HCT116 (cell line): Measurements from ENCODE around the gene KIF1A. TPM values are rescaled to one million over a fixed set of nuclear protein-coding genes. Genes with fewer than 3 reads are reported as not detected.

ENCODE experiments used
- ATAC-seq: fragments of 200-7000 bp; cut with Tn5 transposase; 2 replicates; pipeline ENCODE4 v1.9.1; 2020; ENCODE audit warnings: mild to moderate bottlenecking, moderate library complexity
- BruUV-seq: library from RNA; stranded (reverse); fragments of 400-500 nt; replicated peaks from 2 replicates; lab custom pipeline; 2021; lab: Mats Ljungman, UMichigan
- CTCF ChIA-PET: fragments of 300-600 bp; sonication (Branson Sonifier 250); formaldehyde crosslinking; loops from one replicate; lab custom pipeline; 2021; ENCODE audit warnings: antibody characterized with exemption; lab: Charles Lee
- POLR2A ChIA-PET: fragments of 300-600, 350-600 bp; sonication (Branson Sonifier 250); formaldehyde crosslinking; loops from one replicate; lab custom pipeline; 2021; ENCODE audit warnings: antibody characterized with exemption; lab: Charles Lee
- RAD21 ChIA-PET, 2 experiments: fragments of 300-600 bp; sonication (Branson Sonifier 250); formaldehyde crosslinking; loops; one replicate each; lab custom pipeline; 2023; ENCODE audit warnings: low total read pairs in 2 of 2; ENCODE audit not compliant: uncharacterized antibody in 2 of 2, unreplicated experiment in 2 of 2, low non-redundant PET in 1 of 2; lab: Charles Lee
- DNase-seq: peaks from one replicate; pipeline ENCODE4 v3.0.0-alpha.2; 2010; ENCODE audit warnings: low read depth, low spot score
- H2AFZ ChIP-seq: fragments of 200-600 bp; shearing (Covaris generic), sonication (generic); 2 replicates; pipeline ENCODE4 v1.6.1; 2017; ENCODE audit warnings: low read depth, mixed run types, mixed read lengths, antibody characterized with exemption, low read length; ENCODE audit not compliant: poor library complexity, severe bottlenecking
- H3K27ac ChIP-seq: 2 replicates; pipeline ENCODE4 v1.5.1; 2012; ENCODE audit warnings: low read depth, low read length
- H3K27me3 ChIP-seq: fragments of 200-600 bp; sonication (generic); 2 replicates; pipeline ENCODE4 v1.6.1; 2016; ENCODE audit warnings: mixed run types, low read length, mixed read lengths; ENCODE audit not compliant: insufficient read depth
- H3K36me3 ChIP-seq, 2 experiments: fragments of 200-500 bp in 1 of 2; fragments of 200-600 bp in 1 of 2; sonication (Bioruptor generic) in 1 of 2; sonication (generic) in 1 of 2; 2 replicates each; pipeline versions ENCODE4 v1.5.1 to v1.6.1; 2014 to 2016; ENCODE audit warnings: low read length in 2 of 2, inconsistent platforms in 1 of 2, mixed read lengths in 1 of 2, mixed run types in 1 of 2; ENCODE audit not compliant: insufficient read depth in 2 of 2, control insufficient read depth in 1 of 2
- H3K4me1 ChIP-seq, 2 experiments: fragments of 200-600 bp in 1 of 2; sonication (generic) in 1 of 2; 2 replicates each; pipeline versions ENCODE4 v1.5.1 to v1.6.1; 2012 to 2017; ENCODE audit warnings: low read length in 2 of 2, inconsistent platforms in 1 of 2, mild to moderate bottlenecking in 1 of 2, mixed read lengths in 1 of 2, mixed run types in 1 of 2, moderate library complexity in 1 of 2; ENCODE audit not compliant: insufficient read depth in 2 of 2, control insufficient read depth in 1 of 2
- H3K4me2 ChIP-seq: fragments of 200-600 bp; sonication (generic); 2 replicates; pipeline ENCODE4 v1.6.1; 2017; ENCODE audit warnings: mixed run types, low read length, mixed read lengths
- H3K4me3 ChIP-seq, 2 experiments: fragments of 200-600 bp in 1 of 2; sonication (generic) in 1 of 2; replicated peaks in 1 of 2; 2 replicates each; pipeline ENCODE4 v1.5.1; 2011 to 2016; ENCODE audit warnings: low read length in 2 of 2, control low read depth in 1 of 2, low read depth in 1 of 2, mild to moderate bottlenecking in 1 of 2, mixed read lengths in 1 of 2, mixed run types in 1 of 2
- H3K79me2 ChIP-seq: fragments of 200-600 bp; sonication (generic); 2 replicates; pipeline ENCODE4 v1.6.1; 2017; ENCODE audit warnings: mild to moderate bottlenecking, mixed run types, low read length, moderate library complexity, mixed read lengths; ENCODE audit not compliant: insufficient read depth
- H3K9ac ChIP-seq: fragments of 200-600 bp; sonication (generic); 2 replicates; pipeline ENCODE4 v1.6.1; 2016; ENCODE audit warnings: low read length, mixed read lengths
- H3K9me2 ChIP-seq: fragments of 200-600 bp; sonication (generic), shearing (Covaris generic); 2 replicates; pipeline ENCODE4 v1.6.1; 2017; ENCODE audit warnings: mixed run types, mild to moderate bottlenecking, moderate library complexity; ENCODE audit not compliant: insufficient read depth
- H3K9me3 ChIP-seq, 2 experiments: fragments of 200-500 bp in 1 of 2; fragments of 200-600 bp in 1 of 2; sonication (Bioruptor generic) in 1 of 2; sonication (generic) in 1 of 2; 2 replicates each; pipeline ENCODE4 v1.6.1; 2014 to 2017; ENCODE audit warnings: low read length in 2 of 2, mixed read lengths in 2 of 2, inconsistent platforms in 1 of 2, low read depth in 1 of 2, mild to moderate bottlenecking in 1 of 2, mixed run types in 1 of 2, moderate library complexity in 1 of 2; ENCODE audit not compliant: control insufficient read depth in 1 of 2, insufficient read depth in 1 of 2
- H4K20me1 ChIP-seq: fragments of 200-600 bp; sonication (generic), shearing (Covaris generic); 2 replicates; pipeline ENCODE4 v1.6.1; 2017; ENCODE audit warnings: mixed run types, mild to moderate bottlenecking, moderate library complexity; ENCODE audit not compliant: insufficient read depth
- EZH2phosphoT487 ChIP-seq: fragments of 200-600 bp; IDR thresholded peaks from 2 replicates; pipeline ENCODE4 v1.6.1; 2018; ENCODE audit warnings: antibody characterized with exemption, borderline replicate concordance
- FOSL1 ChIP-seq: IDR thresholded peaks from 2 replicates; pipeline ENCODE4 v1.6.1; 2012; ENCODE audit warnings: low read depth
- MAX ChIP-seq: IDR thresholded peaks from 2 replicates; pipeline ENCODE4 v1.6.1; 2012
- POLR2A ChIP-seq: IDR thresholded peaks from 2 replicates; pipeline ENCODE4 v1.7.0; 2011; ENCODE audit warnings: borderline replicate concordance; ENCODE audit not compliant: insufficient read depth, insufficient read length; ENCODE audit errors: extremely low read depth
- RAD21 ChIP-seq: IDR thresholded peaks from 2 replicates; pipeline ENCODE4 v1.6.1; 2012; ENCODE audit warnings: low read depth, mild to moderate bottlenecking
- REST ChIP-seq: IDR thresholded peaks from 2 replicates; pipeline ENCODE4 v1.6.1; 2012; ENCODE audit warnings: low read depth
- SIN3A ChIP-seq: IDR thresholded peaks from 2 replicates; pipeline ENCODE4 v1.6.1; 2012; ENCODE audit warnings: low read depth
- ZBTB33 ChIP-seq: IDR thresholded peaks from 2 replicates; pipeline ENCODE4 v1.6.1; 2011; ENCODE audit warnings: mild to moderate bottlenecking, low read length, moderate library complexity; ENCODE audit not compliant: insufficient replicate concordance; ENCODE audit errors: extremely low read depth
- intact Hi-C: fragments of 100-400 bp; cut with micrococcal nuclease; formaldehyde crosslinking; loops from 2 replicates; pipeline ENCODE4 v1.10.0; 2022
- total RNA-seq: library from RNA; stranded (reverse); gene quantifications from one replicate; pipeline ENCODE4 v1.2.1, GENCODE V29; 2021; ENCODE audit not compliant: unreplicated experiment

KIF1A gene
- total RNA-seq, 1 experiment from 2014 or later = 0.27 TPM

- DNase-seq = no peak
- Histone ChIP-seq H4K20me1 (no peaks in the 10 kb centered on the region), H3K27me3 (0 out of 2 replicates have a peak, but pooled peaks cover 4% of the 10 kb centered on the region), H3K9me3 (no peaks in the 10 kb centered on the region), H2AFZ (no peak overlapping the region), H3K36me3 (no peaks in the 10 kb centered on the region), H3K4me1 (no peaks in the 10 kb centered on the region), H3K9ac (no peak overlapping the region), H3K9me2 (no peaks in the 10 kb centered on the region), H3K27ac (no peak overlapping the region), H3K4me3 (no peak overlapping the region), H3K79me2 (no peaks in the 10 kb centered on the region), H3K4me2 (no peak overlapping the region)
- no peak for ATAC-seq
- TF ChIP-seq SIN3A (no peak), FOSL1 (no peak)
- ChIA-PET RAD21 (no interaction called here), CTCF (no interaction called here), POLR2A (no interaction called here)
- BruUV-seq = no TSS peak
- intact Hi-C loops = no loop called here
These were observed 147.8 kb downstream of the KIF1A start for GRCh38 chr2:240672076-240672700.

- Histone ChIP-seq H4K20me1 (no peaks in the 10 kb centered on the region), H3K36me3 (no peaks in the 10 kb centered on the region), H3K27ac (no peak overlapping the region), H3K79me2 (no peaks in the 10 kb centered on the region), H2AFZ (no peak overlapping the region), H3K4me1 (no peaks in the 10 kb centered on the region), H3K4me3 (no peak overlapping the region), H3K9me2 (no peaks in the 10 kb centered on the region), H3K27me3 (0 out of 2 replicates have a peak, but pooled peaks cover 15% of the 10 kb centered on the region), H3K9me3 (no peaks in the 10 kb centered on the region), H3K4me2 (no peak overlapping the region), H3K9ac (no peak overlapping the region)
- ChIA-PET POLR2A (no interaction called here), RAD21 (no interaction called here), CTCF (no interaction called here)
- no TSS peak for BruUV-seq
- intact Hi-C loops = no loop called here
- no peak for TF ChIP-seq REST
- TF ChIP-seq POLR2A = no peak
- no peak for TF ChIP-seq RAD21
- TF ChIP-seq ZBTB33 = no peak
- no peak for TF ChIP-seq MAX
- no peak for TF ChIP-seq EZH2phosphoT487
- DNase-seq = no peak
- ATAC-seq = no peak
These were observed 149.1 kb downstream of the KIF1A start for GRCh38 chr2:240670950-240671349.
